GM18508 (cell line): ENCODE measurements around the gene SH2D6.

Experiments used
- ATAC-seq: cut with Tn5 transposase; IDR thresholded peaks from one replicate; pipeline ENCODE4 v1.9.1; 2021; ENCODE audit warnings: moderate number of reproducible peaks; ENCODE audit not compliant: insufficient read depth, unreplicated experiment

SH2D6 gene

GRCh38 chr2:85420536-85421259 lies 2.2 kb downstream of the SH2D6 start:
- ATAC-seq: peak; percentile 64

- no peak for ATAC-seq
Measured at GRCh38 chr2:85421260-85422071, 3.0 kb downstream of the SH2D6 start.

- no peak for ATAC-seq
Measured at GRCh38 chr2:85422072-85422457, 3.6 kb downstream of the SH2D6 start.

- no peak for ATAC-seq
Measured at GRCh38 chr2:85423525-85423924, 5.0 kb downstream of the SH2D6 start.

GRCh38 chr2:85425588-85425987 lies 7.1 kb downstream of the SH2D6 start:
- ATAC-seq: no peak

- ATAC-seq: no peak
Measured at GRCh38 chr2:85427300-85427835, 8.9 kb downstream of the SH2D6 start.

GRCh38 chr2:85428343-85428881 lies 9.9 kb downstream of the SH2D6 start:
- ATAC-seq: no peak

GRCh38 chr2:85429213-85429923 lies 10.9 kb downstream of the SH2D6 start:
- ATAC-seq: no peak

GRCh38 chr2:85429924-85430289 lies 11.4 kb downstream of the SH2D6 start:
- no peak for ATAC-seq

GRCh38 chr2:85430752-85431569 lies 12.4 kb downstream of the SH2D6 start:
- no peak for ATAC-seq

- ATAC-seq: no peak
Measured at GRCh38 chr2:85431570-85432205, 13.2 kb downstream of the SH2D6 start.

GRCh38 chr2:85433511-85434089 lies 15.1 kb downstream of the SH2D6 start:
- ATAC-seq: no peak

GRCh38 chr2:85434696-85435095 lies 16.2 kb downstream of the SH2D6 start:
- ATAC-seq: no peak

- ATAC-seq: no peak
Measured at GRCh38 chr2:85435220-85435958, 16.9 kb downstream of the SH2D6 start.

GRCh38 chr2:85435981-85436835 lies 17.7 kb downstream of the SH2D6 start:
- ATAC-seq: no peak

GRCh38 chr2:85436836-85437487 lies 18.4 kb downstream of the SH2D6 start:
- no peak for ATAC-seq
